Loucy (cell line): ENCODE measurements around the gene ETFB.

Source experiments
- H2AFZ ChIP-seq: fragments of 200-600 bp; sonication (generic); 2 replicates; pipeline ENCODE4 v1.6.0; 2016; ENCODE audit warnings: antibody characterized with exemption, mild to moderate bottlenecking, low read length, moderate library complexity
- H3F3A ChIP-seq: fragments of 200-600 bp; 2 replicates; pipeline ENCODE4 v1.6.0; 2016; ENCODE audit warnings: antibody characterized with exemption, low read depth, mild to moderate bottlenecking
- H3K27me3 ChIP-seq: fragments of 200-600 bp; sonication (generic); 2 replicates; pipeline ENCODE4 v1.6.1; 2014; ENCODE audit warnings: low read length, mild to moderate bottlenecking; ENCODE audit not compliant: insufficient read depth, poor library complexity, severe bottlenecking
- H3K36me3 ChIP-seq: fragments of 200-600 bp; sonication (generic); 2 replicates; pipeline ENCODE4 v1.6.1; 2016; ENCODE audit warnings: low read length; ENCODE audit not compliant: insufficient read depth
- H3K4me1 ChIP-seq: fragments of 200-600 bp; sonication (generic); 2 replicates; pipeline ENCODE4 v1.5.1; 2014; ENCODE audit warnings: low read length, mild to moderate bottlenecking; ENCODE audit not compliant: insufficient read depth, poor library complexity, severe bottlenecking
- H3K4me2 ChIP-seq: fragments of 200-600 bp; sonication (generic); 2 replicates; pipeline ENCODE4 v1.6.0; 2014; ENCODE audit warnings: antibody characterized with exemption, low read length, low read depth, mild to moderate bottlenecking; ENCODE audit not compliant: poor library complexity, severe bottlenecking
- H3K4me3 ChIP-seq: fragments of 200-600 bp; sonication (generic); 2 replicates; pipeline ENCODE4 v1.5.1; 2014; ENCODE audit warnings: low read length, mild to moderate bottlenecking, mixed read lengths; ENCODE audit not compliant: poor library complexity, severe bottlenecking
- H3K79me2 ChIP-seq: fragments of 200-600 bp; sonication (generic); 2 replicates; pipeline ENCODE4 v1.6.1; 2014; ENCODE audit warnings: low read length; ENCODE audit not compliant: insufficient read depth
- H3K9ac ChIP-seq: fragments of 200-600 bp; sonication (generic); 2 replicates; pipeline ENCODE4 v1.6.0; 2014; ENCODE audit warnings: mild to moderate bottlenecking, low read depth, low read length, moderate library complexity; ENCODE audit not compliant: poor library complexity, severe bottlenecking
- H3K9me2 ChIP-seq: fragments of 200-600 bp; sonication (generic); replicated peaks from 2 replicates; pipeline ENCODE4 v1.6.1; 2016; ENCODE audit warnings: low read depth, low read length, mixed read lengths
- H3K9me3 ChIP-seq: fragments of 200-600 bp; sonication (generic); 2 replicates; pipeline ENCODE4 v1.6.1; 2014; ENCODE audit warnings: mild to moderate bottlenecking, antibody characterized with exemption, low read length, low read depth; ENCODE audit not compliant: insufficient read depth
- H4K20me1 ChIP-seq: fragments of 200-600 bp; sonication (generic); 2 replicates; pipeline ENCODE4 v1.6.0; 2014; ENCODE audit warnings: antibody characterized with exemption, low read length, mild to moderate bottlenecking; ENCODE audit not compliant: insufficient read depth, poor library complexity, severe bottlenecking
- CTCF ChIP-seq: fragments of 200-600 bp; sonication (generic); conservative IDR thresholded peaks from 2 replicates; pipeline ENCODE4 v1.5.1; 2014; ENCODE audit warnings: mild to moderate bottlenecking, antibody characterized with exemption, low read length
- EZH2phosphoT487 ChIP-seq: fragments of 200-600 bp; IDR thresholded peaks from 2 replicates; pipeline ENCODE4 v1.6.1; 2018; ENCODE audit warnings: antibody characterized with exemption, mild to moderate bottlenecking, moderate library complexity, borderline replicate concordance

ETFB gene

GRCh38 chr19:51345076-51345620 lies 21.0 kb downstream of the ETFB start:
- H2AFZ ChIP-seq: no peak overlapping the region
- H3K79me2 ChIP-seq: no peaks in the 10 kb centered on the region
- H3K4me1 ChIP-seq: no peaks in the 10 kb centered on the region
- no peak for TF ChIP-seq EZH2phosphoT487
- TF ChIP-seq CTCF: no peak
- H3F3A ChIP-seq: no peaks in the 10 kb centered on the region
- no peaks in the 10 kb centered on the region for H4K20me1 ChIP-seq
- H3K4me3 ChIP-seq: no peak overlapping the region
- H3K4me2 ChIP-seq: no peak overlapping the region
- no peaks in the 10 kb centered on the region for H3K9me3 ChIP-seq
- no peaks in the 10 kb centered on the region for H3K27me3 ChIP-seq
- H3K9me2 ChIP-seq: no peaks in the 10 kb centered on the region
- H3K36me3 ChIP-seq: no peaks in the 10 kb centered on the region
- no peak overlapping the region for H3K9ac ChIP-seq

GRCh38 chr19:51342631-51343569 lies 23.3 kb downstream of the ETFB start:
- no peaks in the 10 kb centered on the region for H4K20me1 ChIP-seq
- H3K79me2 ChIP-seq: no peaks in the 10 kb centered on the region
- no peaks in the 10 kb centered on the region for H3F3A ChIP-seq
- H3K9ac ChIP-seq: no peak overlapping the region
- H2AFZ ChIP-seq: no peak overlapping the region
- H3K9me2 ChIP-seq: no peaks in the 10 kb centered on the region
- peaks cover 8% of the 10 kb centered on the region for H3K4me1 ChIP-seq
- no peaks in the 10 kb centered on the region for H3K27me3 ChIP-seq
- no peak overlapping the region for H3K4me3 ChIP-seq
- TF ChIP-seq EZH2phosphoT487 (no peak), CTCF (no peak)
- no peak overlapping the region for H3K4me2 ChIP-seq
- H3K9me3 ChIP-seq: no peaks in the 10 kb centered on the region
- no peaks in the 10 kb centered on the region for H3K36me3 ChIP-seq

- Histone ChIP-seq H3K36me3 (no peaks in the 10 kb centered on the region), H3K79me2 (no peaks in the 10 kb centered on the region), H3K27me3 (no peaks in the 10 kb centered on the region), H2AFZ (no peak within 1 kb of the TSS), H3F3A (no peaks in the 10 kb centered on the region), H3K9me3 (no peaks in the 10 kb centered on the region), H3K9me2 (no peaks in the 10 kb centered on the region), H3K9ac (no peak within 1 kb of the TSS), H4K20me1 (no peaks in the 10 kb centered on the region), H3K4me3 (no peak within 1 kb of the TSS), H3K4me2 (no peak within 1 kb of the TSS), H3K4me1 (peaks cover 8% of the 10 kb centered on the region)
- no peak for TF ChIP-seq EZH2phosphoT487
- no peak for TF ChIP-seq CTCF
Measured at GRCh38 chr19:51341976-51342580, 24.1 kb downstream of the ETFB start, which contains the start of gene VSIG10L. Gene VSIG10L (minus strand): TSS chr19:51342139. CDS start chr19:51342124, 15 bp downstream.
